Lung microvascular endothelial cell (primary cell): Measurements from ENCODE around the gene RBBP8NL. TPM values are rescaled to one million over a fixed set of nuclear protein-coding genes. Genes with fewer than 3 reads are reported as not detected.

Source experiments
- DNase-seq, 2 donors: peaks; one replicate each; pipeline versions ENCODE4 v3.0.0 to v3.0.0-alpha.2; 2010; ENCODE audit warnings: low read depth in 2 of 2
- total RNA-seq: library from RNA; depleted of rRNA; stranded (reverse); fragments of >200 nt; gene quantifications from 2 replicates; pipeline ENCODE4 v1.2.1, GENCODE V29; 2014

RBBP8NL gene
- total RNA-seq, 1 donor from 2014 or later: not detected

GRCh38 chr20:62393830-62394229, 33.5 kb downstream of the RBBP8NL start:
- DNase-seq: no peak

GRCh38 chr20:62393335-62393665, 34.0 kb downstream of the RBBP8NL start:
- DNase-seq: no peak

GRCh38 chr20:62392621-62393334, 34.6 kb downstream of the RBBP8NL start:
- no peak for DNase-seq

- no peak for DNase-seq
Measured at GRCh38 chr20:62392077-62392418, 35.3 kb downstream of the RBBP8NL start.

- no peak for DNase-seq
Measured at GRCh38 chr20:62391165-62392076, 35.9 kb downstream of the RBBP8NL start.

GRCh38 chr20:62390317-62391164, 36.8 kb downstream of the RBBP8NL start:
- DNase-seq: no peak

- DNase-seq: no peak
Measured at GRCh38 chr20:62389601-62390087, 37.7 kb downstream of the RBBP8NL start.

- no peak for DNase-seq
Measured at GRCh38 chr20:62388839-62389600, 38.3 kb downstream of the RBBP8NL start.

- no peak for DNase-seq
Measured at GRCh38 chr20:62387933-62388635, 39.3 kb downstream of the RBBP8NL start.

- DNase-seq: no peak
Measured at GRCh38 chr20:62387219-62387913, 40.0 kb downstream of the RBBP8NL start.

- DNase-seq: peak; percentile 94 to 96
Measured at GRCh38 chr20:62386383-62387218, 40.7 kb downstream of the RBBP8NL start, which contains the start of gene RPS21. TSS of gene RPS21 (plus strand) at chr20:62387103. CDS start at chr20:62387339, 236 bp downstream.

GRCh38 chr20:62382306-62383198, 44.8 kb downstream of the RBBP8NL start:
- peak; percentile 80 to 89 for DNase-seq

- no peak for DNase-seq
Measured at GRCh38 chr20:62381842-62382241, 45.5 kb downstream of the RBBP8NL start.

- peak in 1 of 2 donors; percentile 47 for DNase-seq
Measured at GRCh38 chr20:62381202-62381797, 46.0 kb downstream of the RBBP8NL start.

GRCh38 chr20:62378215-62378614, 49.1 kb downstream of the RBBP8NL start:
- no peak for DNase-seq

GRCh38 chr20:62377615-62378178, 49.6 kb downstream of the RBBP8NL start:
- DNase-seq: no peak

GRCh38 chr20:62377064-62377461, 50.3 kb downstream of the RBBP8NL start:
- no peak for DNase-seq
